Vein endothelial cell (primary cell): ENCODE measurements around the gene SAMD5. TPM values are rescaled to one million over a fixed set of nuclear protein-coding genes. Genes with fewer than 3 reads are reported as not detected.

ENCODE experiments used
- total RNA-seq: library from RNA; depleted of rRNA; stranded (reverse); fragments of >200 nt; gene quantifications from 2 replicates; pipeline ENCODE4 v1.2.3, GENCODE V29; 2012

SAMD5 gene
- total RNA-seq = 1.3 and 8.8 TPM in 2 replicates

DNA sequence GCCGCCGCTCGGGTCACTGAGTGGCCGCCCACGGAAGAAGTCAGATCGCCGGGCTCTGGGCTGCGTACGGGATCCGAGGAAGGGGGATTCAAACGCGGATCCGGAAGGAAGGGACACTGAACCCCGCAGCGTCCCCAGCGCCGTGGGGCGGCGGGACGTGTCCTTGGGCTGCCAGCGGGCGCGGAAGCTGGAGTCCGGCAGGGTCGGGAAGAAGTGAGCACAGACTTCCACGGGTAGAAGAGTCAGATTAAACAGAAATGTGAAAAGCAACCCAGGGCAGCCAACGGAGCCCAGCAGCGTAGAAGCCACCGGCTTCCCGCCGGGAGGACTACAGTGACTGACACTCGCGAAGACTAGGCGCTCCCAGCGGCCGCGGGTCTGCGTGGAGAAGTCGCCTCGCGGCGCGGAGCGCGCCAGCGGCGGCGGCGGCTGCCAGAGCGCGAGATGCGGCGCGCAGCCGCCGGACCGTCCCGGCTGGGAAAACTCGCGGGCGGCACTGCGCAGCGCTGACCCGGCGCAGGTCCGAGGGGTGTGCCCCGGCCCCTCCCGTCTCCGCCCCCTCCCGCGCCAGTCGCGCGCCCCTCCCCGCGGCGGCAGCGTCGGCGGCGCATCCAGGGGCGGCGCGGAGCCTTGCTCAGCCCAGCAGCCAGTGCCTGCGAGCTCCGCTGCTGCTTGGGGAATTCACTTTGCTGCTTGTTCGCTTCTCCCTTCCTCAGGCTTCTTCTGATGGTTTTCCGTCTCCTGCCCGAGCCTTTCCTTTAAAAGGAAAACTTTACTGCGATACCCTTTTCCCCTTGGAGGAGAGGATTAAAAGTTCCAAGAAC is at the start of gene SAMD5:
Gene SAMD5, plus strand, starts transcription at position 649 of the 824 bp plus-strand sequence. CDS start 239 bp downstream, outside the sequence.

